ENCODE measurements around the gene HES2.
A peak's percentile ranks its signal among the peaks of the same experiment; 100 is the strongest.
"Not testable (repeated sequence)": the region's sequence is repeated elsewhere in the genome, so short reads cannot be mapped to it uniquely, and the experiment has no call there.

Gene HES2

DNA sequence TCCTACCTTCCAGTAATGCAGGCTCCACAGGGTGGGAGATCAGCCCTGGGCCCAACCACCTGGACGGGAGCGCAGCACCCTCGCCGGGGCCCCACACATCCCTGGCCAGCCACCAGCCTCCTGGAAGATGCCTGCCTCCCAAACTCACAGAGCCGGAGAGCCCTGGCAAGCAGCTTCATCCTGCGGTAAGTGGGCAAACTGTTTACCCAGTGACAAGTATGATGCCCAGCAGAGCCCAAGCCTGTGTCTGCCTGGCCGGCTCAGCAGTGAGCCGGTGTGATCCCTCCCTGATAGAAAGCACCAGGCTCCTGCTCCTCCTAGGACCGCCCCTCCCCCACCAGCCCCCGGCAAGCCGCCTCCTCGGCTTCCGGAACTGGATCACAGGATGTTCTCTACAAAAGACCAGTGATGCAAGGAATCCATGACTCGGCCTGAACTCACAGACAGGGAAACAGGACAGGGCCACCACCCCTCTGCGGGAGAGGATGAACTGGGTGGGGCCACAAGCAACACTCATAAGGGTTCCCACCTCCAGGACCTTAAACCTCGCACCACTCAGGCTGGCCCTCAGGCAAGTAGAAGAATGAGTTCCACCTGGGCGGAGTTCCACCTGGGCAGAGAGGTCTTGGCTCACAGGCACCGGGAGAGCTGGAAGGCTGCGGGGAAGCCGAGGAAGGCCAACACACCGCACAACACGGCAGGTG, 34.1 kb downstream of the HES2 start:
- DNase-seq (ENCODE audit: low spot score): peak; percentile 32

DNA sequence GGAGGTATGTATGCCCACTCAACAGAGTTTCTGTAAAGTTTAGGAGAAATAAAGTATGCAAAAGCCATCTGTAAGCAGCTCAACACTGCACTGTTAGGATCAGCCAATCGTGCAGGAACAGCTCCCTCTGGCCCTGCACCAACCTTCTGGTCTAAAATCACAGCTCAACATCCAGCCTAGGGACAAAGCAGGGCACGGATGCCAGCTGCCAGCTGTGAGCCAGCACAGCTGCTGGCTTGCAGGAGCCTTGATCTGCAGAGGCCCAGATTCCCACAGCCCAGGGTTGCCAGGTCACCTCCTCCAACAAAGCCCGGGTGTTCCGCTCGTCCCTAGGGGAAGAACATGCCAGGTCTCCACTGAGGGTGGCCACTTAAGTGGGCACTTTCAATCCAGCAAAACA, 34.8 kb downstream of the HES2 start:
- peak; percentile 93 for DNase-seq (ENCODE audit: low spot score)

DNA sequence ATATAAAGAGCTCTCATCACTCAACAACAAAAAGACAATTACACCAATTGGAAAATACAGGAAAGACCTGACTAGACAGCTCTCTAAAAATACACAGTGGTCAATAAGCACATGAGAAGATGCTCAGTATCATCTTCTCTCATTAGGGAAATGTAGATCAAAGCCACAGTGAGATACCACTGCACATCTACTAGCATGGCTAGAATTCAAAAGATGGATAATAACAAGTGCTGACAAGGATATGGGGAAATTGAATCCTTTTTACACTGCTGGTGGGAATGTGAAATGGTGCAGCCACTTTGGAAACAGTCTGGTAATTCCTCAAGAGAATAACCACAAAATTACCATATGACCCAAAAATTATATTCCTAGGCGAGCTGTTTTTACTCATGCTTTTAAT, 35.6 kb downstream of the HES2 start:
- DNase-seq (ENCODE audit: low spot score): no peak

DNA sequence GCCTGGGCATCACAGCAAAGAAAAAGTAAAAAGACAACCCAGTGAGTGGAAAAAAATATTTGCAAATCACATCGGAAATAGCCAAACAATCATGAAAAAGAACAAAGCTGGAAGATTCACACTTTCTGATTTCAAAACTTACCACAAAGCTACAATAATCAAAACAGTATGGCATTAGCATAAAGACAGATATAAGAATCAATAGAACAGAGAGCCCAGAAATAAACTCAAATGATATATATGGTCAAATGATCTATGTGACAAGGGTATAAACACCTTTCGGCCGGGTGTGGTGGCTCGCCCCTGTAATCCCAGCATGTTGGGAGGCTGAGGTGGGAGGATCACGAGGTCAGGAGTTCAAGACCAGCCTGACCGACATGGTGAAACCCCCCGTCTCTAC, 39.7 kb downstream of the HES2 start:
- no peak for DNase-seq (ENCODE audit: low spot score)

DNA sequence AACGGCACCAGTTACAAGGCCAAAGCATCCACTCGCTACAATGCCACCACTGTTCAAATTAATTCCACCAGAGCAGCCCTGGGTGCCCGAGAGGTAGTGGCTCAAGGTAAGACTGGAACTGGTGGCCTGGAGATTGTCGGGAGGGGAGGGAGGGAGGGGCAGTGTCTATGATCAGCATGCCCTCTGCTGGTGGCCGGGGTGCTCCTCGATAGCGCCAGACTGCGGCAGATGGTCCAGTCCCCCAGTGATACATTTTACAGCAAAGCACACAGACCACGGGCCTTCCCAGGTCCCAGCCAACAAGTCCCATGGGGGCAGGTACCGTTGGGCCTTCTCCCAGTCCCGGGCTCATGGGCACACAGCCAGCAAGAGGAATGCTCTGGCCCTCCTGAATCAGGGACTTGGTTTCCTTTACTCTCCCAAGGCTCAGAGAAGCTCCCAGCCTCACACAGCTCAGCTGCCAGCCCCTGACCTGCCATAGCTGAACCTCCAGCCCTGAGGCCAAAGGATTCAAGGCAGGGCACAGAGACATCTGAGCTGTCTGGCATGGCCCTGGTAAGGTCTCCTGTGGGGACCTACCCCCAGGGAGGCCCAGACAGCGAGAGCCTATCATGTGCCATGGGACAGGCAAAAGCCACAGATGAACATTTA, 41.5 kb downstream of the HES2 start:
- DNase-seq (ENCODE audit: low spot score): no peak

DNA sequence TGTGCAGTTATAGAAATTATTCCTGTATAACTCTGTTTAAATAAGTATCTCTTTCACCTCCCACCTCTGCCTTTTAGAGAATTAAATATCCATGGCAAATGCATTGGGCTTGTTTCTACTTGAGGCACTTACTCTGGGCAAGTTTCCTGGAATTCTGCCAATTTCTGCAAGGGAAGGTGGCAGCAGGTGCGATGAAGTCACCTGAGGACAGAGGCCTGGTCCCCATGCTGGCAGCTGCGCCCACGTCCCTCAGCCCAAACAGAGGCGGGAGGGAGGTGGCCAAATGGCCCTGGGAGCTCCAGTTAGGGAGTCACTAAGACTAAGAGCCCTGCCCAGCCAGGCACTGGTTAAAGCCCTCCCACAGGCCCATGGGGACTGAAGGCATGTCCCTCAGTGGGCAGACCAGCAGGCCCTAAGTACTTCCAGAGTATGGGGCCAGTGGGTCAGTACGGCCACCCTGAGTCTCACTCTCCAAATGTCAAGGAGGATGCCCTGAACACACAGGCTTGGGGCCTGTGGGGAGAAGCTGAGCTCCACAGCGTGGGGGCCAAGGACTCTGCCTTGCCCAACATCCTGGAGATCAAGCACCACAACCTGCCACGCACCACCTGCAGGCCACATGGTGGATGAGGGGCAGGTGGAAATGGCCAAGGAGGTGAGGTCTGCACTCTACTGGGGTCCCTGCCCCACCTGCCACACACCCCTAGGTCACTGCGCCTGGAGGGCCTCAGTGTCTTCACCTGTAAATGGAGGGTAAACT, 45.6 kb downstream of the HES2 start:
- no peak for DNase-seq (ENCODE audit: low spot score)

DNA sequence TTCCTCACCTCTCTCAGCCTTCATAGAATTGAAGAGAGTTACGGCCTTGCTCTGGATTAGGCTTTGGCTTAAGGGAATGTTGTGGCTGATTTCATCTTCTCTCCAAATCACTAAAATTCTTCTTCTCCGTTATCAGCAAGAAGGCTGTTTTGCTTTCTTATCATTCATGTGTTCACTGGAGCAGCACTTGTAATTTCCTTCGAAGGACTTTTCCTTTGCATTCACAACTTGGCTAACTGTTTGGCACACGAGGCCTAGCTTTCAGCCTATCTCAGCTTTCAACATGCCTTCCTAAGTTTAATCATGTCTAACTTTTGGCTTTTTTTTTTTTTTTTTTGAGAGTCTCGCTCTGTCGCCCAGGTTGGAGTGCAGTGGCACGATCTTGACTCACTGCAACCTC, 47.5 kb downstream of the HES2 start:
- DNase-seq (ENCODE audit: low spot score): not testable (repeated sequence)

DNA sequence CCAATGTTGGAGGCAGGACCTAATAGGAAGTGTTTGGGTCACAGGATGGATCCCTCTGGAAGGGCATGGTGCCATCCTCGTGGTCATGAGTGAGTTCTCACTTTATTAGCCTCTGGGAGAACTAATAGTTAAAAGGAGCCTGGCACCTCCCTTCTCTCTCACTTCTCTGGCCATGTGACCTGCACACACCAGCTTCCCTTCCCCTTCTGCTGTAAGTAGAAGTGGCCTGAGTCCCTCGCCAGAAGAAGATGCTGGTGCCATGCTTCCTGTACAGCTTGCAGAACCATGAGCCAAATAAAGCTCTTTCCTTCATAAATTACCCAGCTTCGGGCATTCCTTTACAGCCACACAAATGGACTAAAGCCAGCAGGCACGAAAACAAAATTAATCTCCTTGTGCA, 49.7 kb downstream of the HES2 start:
- DNase-seq (ENCODE audit: low spot score): no peak

DNA sequence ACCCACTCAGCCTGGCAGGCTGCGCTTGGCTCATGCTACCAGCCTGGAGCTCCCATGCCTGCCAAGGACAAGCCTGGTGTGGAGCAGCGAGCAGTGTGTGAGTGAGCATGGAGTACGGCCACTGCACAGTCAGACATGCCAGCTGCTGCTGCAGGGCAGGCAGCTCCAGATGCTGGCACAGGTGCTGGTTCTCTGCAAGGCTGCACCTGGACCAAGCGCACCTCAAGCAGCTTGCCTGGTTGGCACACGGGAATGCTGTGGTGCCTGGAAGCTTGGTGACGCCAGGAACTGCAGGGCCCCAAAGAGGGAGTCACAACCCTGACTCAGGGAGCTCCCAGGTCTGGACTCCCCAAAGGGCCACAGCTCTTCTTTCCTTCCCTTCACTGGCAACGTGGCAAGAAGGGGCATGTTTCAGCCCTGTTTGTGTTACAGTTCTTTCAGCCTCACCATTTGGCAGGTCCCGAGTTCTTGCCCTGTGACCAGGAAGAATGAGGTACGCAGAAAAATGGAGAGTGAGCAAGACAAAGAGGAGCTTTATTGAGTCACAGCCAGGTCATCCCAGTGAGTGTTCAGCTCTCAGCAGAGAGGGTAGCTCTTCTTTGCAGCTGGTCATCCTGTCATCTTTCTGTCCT, 52.2 kb downstream of the HES2 start:
- no peak for DNase-seq (ENCODE audit: low spot score)

DNA sequence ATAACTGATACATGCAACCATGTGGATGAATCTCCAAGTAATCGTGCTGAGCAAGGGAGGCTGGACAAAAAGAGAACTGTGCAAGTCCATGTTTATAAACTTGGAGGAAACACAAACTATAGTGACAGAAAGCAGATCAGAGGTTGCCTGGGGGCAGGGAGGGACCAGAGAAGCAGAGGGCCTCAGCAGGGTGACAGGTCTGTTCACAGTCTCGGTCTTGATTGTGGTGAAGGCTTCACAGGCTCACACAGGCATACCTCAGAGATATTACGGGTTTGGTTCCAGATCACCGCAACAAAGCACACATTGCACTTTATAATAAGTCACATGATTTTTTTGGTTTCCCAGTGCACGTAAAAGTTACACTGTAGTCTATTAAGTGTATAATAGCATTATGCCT, 54.7 kb downstream of the HES2 start:
- no peak for DNase-seq (ENCODE audit: low spot score)

DNA sequence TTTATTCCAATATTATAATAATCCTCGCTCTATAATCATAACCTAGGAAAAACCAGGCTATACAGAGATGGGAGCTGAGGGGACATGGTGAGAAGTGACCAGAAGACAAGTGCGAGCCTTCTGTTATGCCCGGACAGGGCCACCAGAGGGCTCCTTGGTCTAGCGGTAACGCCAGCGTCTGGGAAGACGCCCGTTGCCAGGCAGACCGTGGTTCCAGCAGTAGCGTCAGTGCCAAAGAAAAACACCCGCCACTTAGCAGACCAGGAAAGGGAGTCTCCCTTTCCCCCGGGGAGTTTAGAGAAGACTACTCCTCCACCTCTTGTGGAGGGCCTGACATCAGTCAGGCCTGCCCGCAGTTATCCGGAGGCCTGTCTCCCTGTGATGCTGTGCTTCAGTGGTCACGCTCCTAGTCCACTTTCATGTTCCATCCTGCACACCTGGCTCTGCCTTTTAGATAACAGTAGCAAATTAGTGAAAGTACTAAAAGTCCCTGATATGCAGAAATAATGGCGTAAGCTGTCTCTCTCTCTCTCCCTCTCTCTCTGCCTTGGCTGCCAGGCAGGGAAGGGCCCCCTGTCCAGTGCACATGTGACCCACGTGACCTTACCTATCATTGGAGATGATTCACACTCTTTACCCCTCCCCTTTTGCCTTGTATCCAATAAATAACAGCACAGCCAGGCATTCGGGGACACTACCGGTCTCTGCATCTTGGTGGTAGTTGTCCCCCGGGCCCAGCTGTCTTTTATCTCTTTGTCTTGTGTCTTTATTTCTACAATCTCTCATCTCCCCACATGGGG, 56.4 kb downstream of the HES2 start:
- DNase-seq (ENCODE audit: low spot score): peak; percentile 45
